HepG2 (cell line): ENCODE measurements around the gene TP73.

Experiments
- IRX3 ChIP-seq: sonication (generic); formaldehyde crosslinking; IDR thresholded peaks from 2 replicates; pipeline ENCODE4 v1.8.1; 2023; ENCODE audit warnings: mild to moderate bottlenecking, low read depth, missing genetic modification reagents, borderline replicate concordance
- KDM2A ChIP-seq: sonication (generic); formaldehyde crosslinking; IDR thresholded peaks from 2 replicates; pipeline ENCODE4 v1.4.0; 2020; ENCODE audit warnings: low read depth, missing genetic modification reagents, borderline replicate concordance
- PCBP2 ChIP-seq: fragments of 200-400 bp; formaldehyde crosslinking; optimal IDR thresholded peaks from 2 replicates; pipeline ENCODE3; 2018; ENCODE audit warnings: low read length, low read depth; ENCODE audit not compliant: poor library complexity, severe bottlenecking
- POLR2A ChIP-seq, 2 experiments: IDR thresholded peaks; 2 replicates each; pipeline ENCODE4 v1.6.1; 2011; ENCODE audit warnings: low read depth in 2 of 2, low read length in 2 of 2, mild to moderate bottlenecking in 1 of 2, moderate library complexity in 1 of 2; ENCODE audit not compliant: insufficient read depth in 1 of 2
- POLR2AphosphoS5 ChIP-seq: IDR thresholded peaks from 2 replicates; pipeline ENCODE4 v1.6.1; 2012; ENCODE audit warnings: low read depth, low read length
- PPARG ChIP-seq: conservative IDR thresholded peaks from 2 replicates; pipeline ENCODE4 v1.6.1; 2016; ENCODE audit warnings: missing biosample characterization, missing genetic modification reagents
- SIN3A ChIP-seq: IDR thresholded peaks from 2 replicates; pipeline ENCODE4 v1.6.1; 2011; ENCODE audit warnings: low read depth, mild to moderate bottlenecking, control low read depth, low read length, borderline replicate concordance
- SP2 ChIP-seq: sonication (generic); formaldehyde crosslinking; IDR thresholded peaks from 2 replicates; pipeline ENCODE4 v1.5.1; 2020; ENCODE audit warnings: mild to moderate bottlenecking, missing genetic modification reagents
- THAP11 ChIP-seq: IDR thresholded peaks from 2 replicates; pipeline ENCODE4 v1.6.1; 2016; ENCODE audit warnings: missing biosample characterization, missing genetic modification reagents
- ZBTB4 ChIP-seq: sonication (generic); formaldehyde crosslinking; IDR thresholded peaks from 2 replicates; pipeline ENCODE4 v1.4.0; 2020; ENCODE audit warnings: missing genetic modification reagents, mild to moderate bottlenecking, borderline replicate concordance
- ZNF232 ChIP-seq: sonication (generic); formaldehyde crosslinking; IDR thresholded peaks from 2 replicates; pipeline ENCODE4 v1.4.0; 2020; ENCODE audit warnings: missing genetic modification reagents, borderline replicate concordance
- ZNF788 ChIP-seq: sonication (generic); formaldehyde crosslinking; IDR thresholded peaks from 2 replicates; pipeline ENCODE4 v1.5.0; 2020; ENCODE audit warnings: mild to moderate bottlenecking, missing genetic modification reagents, borderline replicate concordance
- TF ChIP-seq, protein P1 (sequence below): sonication (generic); formaldehyde crosslinking; IDR thresholded peaks from 2 replicates; pipeline ENCODE4 v1.5.1; 2020; ENCODE audit warnings: mild to moderate bottlenecking, missing genetic modification reagents

DNA sequence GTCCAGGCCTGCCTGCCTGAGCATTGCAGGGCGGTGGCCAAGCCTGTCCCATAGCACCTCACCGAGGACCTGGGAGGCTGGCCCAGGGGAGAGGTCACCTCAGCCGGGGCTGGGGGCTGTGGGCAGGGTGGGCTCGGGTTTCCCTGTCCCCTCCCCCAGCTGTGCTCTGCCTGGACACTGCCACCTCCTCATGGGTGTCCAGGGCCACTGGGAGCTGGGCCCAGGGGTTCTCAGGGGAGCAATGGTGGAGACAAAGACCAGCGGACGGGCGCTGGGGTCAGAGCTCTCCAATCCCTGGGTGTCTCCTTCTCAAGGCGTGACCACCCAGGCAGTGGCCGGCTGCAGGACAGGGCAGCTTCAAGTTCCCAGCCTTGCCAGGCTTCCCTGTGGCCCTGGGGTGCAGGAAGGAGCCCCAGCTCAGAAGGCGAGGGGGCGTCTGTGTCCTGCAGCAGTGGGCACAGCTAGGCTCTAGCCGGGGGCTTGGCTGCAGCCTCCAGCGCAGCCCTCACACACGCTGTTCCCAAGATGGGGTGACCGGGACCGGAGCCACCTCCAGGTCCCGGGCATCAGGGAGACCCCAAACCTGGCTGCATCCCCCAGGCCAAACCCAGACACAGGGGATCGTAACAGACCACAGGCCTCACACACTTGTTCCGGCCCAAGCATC lies 29.0 kb downstream of the TP73 start:
- TF ChIP-seq ZNF232 (CRISPR knock-in tag): no peak
- TF ChIP-seq KDM2A: no peak
- no peak for TF ChIP-seq ZNF788 (CRISPR knock-in tag)
- no peak for TF ChIP-seq SP2 (CRISPR knock-in tag)
- TF ChIP-seq, protein P1, sequence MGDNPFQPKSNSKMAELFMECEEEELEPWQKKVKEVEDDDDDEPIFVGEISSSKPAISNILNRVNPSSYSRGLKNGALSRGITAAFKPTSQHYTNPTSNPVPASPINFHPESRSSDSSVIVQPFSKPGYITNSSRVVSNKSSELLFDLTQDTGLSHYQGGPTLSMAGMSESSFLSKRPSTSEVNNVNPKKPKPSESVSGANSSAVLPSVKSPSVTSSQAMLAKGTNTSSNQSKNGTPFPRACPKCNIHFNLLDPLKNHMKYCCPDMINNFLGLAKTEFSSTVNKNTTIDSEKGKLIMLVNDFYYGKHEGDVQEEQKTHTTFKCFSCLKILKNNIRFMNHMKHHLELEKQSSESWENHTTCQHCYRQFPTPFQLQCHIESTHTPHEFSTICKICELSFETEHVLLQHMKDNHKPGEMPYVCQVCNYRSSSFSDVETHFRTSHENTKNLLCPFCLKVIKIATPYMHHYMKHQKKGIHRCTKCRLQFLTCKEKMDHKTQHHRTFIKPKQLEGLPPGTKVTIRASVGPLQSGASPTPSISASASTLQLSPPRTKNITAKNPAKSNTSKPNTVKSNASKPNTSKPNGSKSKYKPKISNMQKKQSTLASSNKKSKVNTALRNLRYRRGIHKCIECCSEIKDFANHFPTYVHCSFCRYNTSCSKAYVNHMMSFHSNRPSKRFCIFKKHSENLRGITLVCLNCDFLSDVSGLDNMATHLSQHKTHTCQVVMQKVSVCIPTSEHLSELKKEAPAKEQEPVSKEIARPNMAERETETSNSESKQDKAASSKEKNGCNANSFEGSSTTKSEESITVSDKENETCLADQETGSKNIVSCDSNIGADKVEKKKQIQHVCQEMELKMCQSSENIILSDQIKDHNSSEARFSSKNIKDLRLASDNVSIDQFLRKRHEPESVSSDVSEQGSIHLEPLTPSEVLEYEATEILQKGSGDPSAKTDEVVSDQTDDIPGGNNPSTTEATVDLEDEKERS (CRISPR knock-in tag): no peak
- TF ChIP-seq PCBP2: no peak
- TF ChIP-seq THAP11 (CRISPR knock-in tag): no peak
- TF ChIP-seq SIN3A: no peak
- TF ChIP-seq POLR2AphosphoS5: no peak
- no peak for TF ChIP-seq ZBTB4
- TF ChIP-seq PPARG: no peak
- no peak for TF ChIP-seq POLR2A (IDR thresholded peaks at IDR 0.05; ENCODE audit: insufficient read depth in 1 of 2, low read depth in 2 of 2, low read length in 2 of 2)
- TF ChIP-seq IRX3 (CRISPR knock-in tag): no peak
